GM19023 (cell line): Measurements from ENCODE around the gene DPAGT1.
"Not testable (repeated sequence)": the region's sequence is repeated elsewhere in the genome, so short reads cannot be mapped to it uniquely, and the experiment has no call there.

ENCODE experiments used
- ATAC-seq: cut with Tn5 transposase; IDR thresholded peaks from one replicate; pipeline ENCODE4 v1.9.1; 2021; ENCODE audit warnings: mild to moderate bottlenecking, moderate library complexity; ENCODE audit not compliant: unreplicated experiment

DPAGT1 gene

GRCh38 chr11:119116235-119116594 is 14.6 kb upstream of the DPAGT1 start:
- no peak for ATAC-seq

- ATAC-seq: no peak
These were observed 14.0 kb upstream of the DPAGT1 start for GRCh38 chr11:119115484-119116234.

DNA sequence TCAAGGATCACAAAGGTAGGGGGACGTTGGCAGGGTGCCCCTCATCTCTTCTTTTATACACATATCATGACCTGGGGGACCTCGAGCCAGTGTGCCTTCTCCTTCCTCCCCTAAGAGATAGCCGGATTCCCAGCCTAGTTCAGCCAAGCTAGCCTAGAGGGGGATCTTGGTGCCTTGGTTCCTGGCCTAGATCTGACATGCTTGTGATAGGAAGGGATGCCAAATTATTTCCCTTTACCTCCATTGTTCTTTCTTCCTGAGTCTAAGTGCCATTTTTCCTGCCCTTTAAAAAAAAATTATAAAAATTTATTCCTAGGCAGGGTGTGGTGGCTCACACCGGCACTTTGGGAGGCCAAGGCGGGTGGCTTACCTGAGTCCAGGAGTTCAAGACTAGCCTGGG is 12.7 kb upstream of the DPAGT1 start:
- ATAC-seq: no peak

DNA sequence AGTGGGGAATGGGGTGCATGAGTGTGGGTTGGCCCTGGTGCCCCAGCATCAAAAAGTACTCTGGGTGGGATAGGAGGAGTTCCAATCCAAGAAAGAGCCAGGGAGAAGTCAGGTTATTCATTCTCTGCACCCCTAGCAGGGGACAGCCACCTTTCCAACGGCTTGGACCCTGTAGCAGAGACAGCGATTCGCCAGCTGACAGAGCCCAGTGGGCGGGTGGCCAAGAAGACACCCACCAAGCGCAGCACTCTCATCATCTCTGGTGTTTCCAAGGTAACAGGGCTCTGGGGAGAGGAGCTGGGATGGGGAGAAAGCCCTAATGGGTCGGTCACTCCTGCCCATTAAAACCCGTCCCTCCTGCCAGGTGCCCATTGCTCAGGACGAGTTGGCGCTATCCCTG is 12.1 kb upstream of the DPAGT1 start:
- no peak for ATAC-seq

GRCh38 chr11:119112314-119113020 is 10.8 kb upstream of the DPAGT1 start:
- no peak for ATAC-seq

- no peak for ATAC-seq
These were observed 9.8 kb upstream of the DPAGT1 start for GRCh38 chr11:119111361-119111925.

GRCh38 chr11:119110439-119110838 is 8.8 kb upstream of the DPAGT1 start:
- no peak for ATAC-seq

GRCh38 chr11:119109843-119110242 is 8.2 kb upstream of the DPAGT1 start:
- ATAC-seq: no peak

- ATAC-seq: no peak
These were observed 7.2 kb upstream of the DPAGT1 start for GRCh38 chr11:119108857-119109221.

DNA sequence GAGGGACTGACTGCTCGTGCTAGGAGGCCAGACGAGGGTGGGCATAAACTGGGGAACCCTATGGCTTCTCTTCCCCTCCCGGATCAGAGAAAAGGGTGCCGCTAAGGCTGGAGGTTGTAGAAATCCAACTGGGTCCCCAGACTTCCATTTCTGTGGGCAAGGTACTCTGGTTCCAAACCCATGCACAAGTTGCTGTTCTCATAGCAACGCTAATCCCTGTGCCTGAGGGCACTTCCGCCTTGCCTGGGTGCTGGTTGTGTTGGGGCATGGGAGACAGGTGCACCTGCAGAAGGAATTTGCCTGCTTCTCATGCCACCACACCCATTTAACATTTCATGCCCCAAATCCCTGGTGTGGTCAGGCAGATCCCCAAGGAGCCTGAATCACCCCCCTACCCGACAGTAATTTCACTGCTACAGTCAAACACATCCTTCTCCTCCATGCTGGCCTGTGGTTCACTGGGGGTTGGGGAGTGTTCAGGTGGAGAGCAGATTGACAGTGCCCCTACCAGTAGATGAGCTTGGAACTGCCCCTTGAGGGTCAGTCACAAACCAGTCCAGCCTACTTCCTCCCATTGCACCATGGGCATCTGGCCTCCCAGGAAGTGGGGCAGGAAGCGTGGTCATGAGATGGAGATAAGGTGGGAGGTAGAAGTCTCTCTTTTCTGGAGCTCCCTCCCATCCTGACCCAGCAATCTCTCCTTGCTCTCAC is 6.6 kb upstream of the DPAGT1 start:
- no peak for ATAC-seq

- peak; percentile 31 for ATAC-seq
These were observed 6.0 kb upstream of the DPAGT1 start for GRCh38 chr11:119107538-119108145.

- ATAC-seq: peak; percentile 83
These were observed 5.2 kb upstream of the DPAGT1 start, which contains the start of gene C2CD2L for GRCh38 chr11:119106564-119107537. Gene C2CD2L, plus strand, starts transcription at chr11:119107344. Its CDS starts 398 bp downstream, at chr11:119107742.

DNA sequence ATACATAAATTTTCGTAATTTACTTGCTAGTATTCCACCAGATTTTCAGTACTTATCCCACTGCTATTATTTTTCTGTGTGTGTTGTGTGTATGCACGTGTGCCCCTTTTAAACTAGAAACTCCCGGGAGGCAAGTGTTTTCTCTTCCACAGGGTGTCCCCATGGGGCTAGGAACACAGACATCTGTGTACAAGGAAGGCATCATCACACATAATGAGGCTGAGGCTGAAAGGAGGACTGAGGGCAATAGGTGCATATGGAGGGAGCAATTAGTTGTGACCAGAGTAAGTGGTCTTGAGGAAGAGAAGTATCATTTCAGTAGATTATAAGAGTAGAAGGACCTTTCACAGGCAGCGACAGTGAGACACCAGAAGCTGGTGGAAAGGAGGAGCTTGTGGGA is 2.1 kb upstream of the DPAGT1 start:
- ATAC-seq: no peak

GRCh38 chr11:119103161-119103664 is 1.6 kb upstream of the DPAGT1 start:
- ATAC-seq: not testable (repeated sequence)

GRCh38 chr11:119100994-119101758 is 477 bp downstream of the DPAGT1 start:
- ATAC-seq: peak; percentile 23

GRCh38 chr11:119100246-119100970 is 1.2 kb downstream of the DPAGT1 start:
- ATAC-seq: no peak

DNA sequence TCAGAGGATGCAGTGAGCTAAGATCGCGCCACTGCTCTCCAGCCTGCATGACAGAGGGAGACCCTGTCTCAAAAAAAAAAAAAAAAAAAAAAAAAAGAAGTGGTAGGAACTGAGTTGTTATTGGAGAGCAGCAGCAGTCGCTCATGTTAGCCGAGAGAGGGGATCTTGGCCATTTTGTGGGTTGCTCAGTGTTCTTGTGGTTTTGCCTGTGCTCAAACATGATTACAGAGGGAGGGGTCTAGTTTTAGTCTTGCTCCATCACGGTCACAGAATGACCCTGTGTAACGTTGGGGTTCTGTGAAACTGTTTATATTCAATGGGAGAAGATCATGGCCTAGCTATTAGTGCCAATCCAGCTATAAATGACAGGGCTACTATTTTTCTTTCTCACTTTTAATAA is 1.9 kb downstream of the DPAGT1 start:
- no peak for ATAC-seq
